ENCODE measurements around the gene PKD2.

DNA sequence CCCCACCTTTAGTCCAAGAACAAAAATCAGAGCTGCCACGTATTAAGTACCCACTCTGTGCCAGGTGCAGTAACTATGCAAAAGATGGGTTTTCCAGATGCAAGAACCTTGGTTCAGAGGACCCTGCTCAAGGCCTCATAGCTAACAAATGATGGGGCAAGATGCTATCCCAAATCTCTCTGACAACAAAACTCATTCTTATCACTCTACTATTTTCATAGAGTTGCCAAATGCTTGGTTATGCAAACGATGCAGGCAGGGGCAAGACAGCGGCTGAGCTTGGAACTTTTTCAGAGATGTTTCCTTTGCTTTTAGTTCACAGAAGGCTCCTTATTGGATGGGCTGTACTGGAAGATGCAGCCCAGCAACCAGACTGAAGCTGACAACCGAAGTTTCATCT is 30.5 kb downstream of the PKD2 start:
- TF ChIP-seq, protein P1, sequence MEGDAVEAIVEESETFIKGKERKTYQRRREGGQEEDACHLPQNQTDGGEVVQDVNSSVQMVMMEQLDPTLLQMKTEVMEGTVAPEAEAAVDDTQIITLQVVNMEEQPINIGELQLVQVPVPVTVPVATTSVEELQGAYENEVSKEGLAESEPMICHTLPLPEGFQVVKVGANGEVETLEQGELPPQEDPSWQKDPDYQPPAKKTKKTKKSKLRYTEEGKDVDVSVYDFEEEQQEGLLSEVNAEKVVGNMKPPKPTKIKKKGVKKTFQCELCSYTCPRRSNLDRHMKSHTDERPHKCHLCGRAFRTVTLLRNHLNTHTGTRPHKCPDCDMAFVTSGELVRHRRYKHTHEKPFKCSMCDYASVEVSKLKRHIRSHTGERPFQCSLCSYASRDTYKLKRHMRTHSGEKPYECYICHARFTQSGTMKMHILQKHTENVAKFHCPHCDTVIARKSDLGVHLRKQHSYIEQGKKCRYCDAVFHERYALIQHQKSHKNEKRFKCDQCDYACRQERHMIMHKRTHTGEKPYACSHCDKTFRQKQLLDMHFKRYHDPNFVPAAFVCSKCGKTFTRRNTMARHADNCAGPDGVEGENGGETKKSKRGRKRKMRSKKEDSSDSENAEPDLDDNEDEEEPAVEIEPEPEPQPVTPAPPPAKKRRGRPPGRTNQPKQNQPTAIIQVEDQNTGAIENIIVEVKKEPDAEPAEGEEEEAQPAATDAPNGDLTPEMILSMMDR (IDR thresholded peaks at IDR 0.05) = no peak
- TF ChIP-seq POLR2A (IDR thresholded peaks at IDR 0.05) = no peak
